Muscle of leg (tissue), 11 donors: ENCODE measurements around the gene LRRC58. TPM values are rescaled to one million over a fixed set of nuclear protein-coding genes. Genes with fewer than 3 reads are reported as not detected.
"Not testable (repeated sequence)": the region's sequence is repeated elsewhere in the genome, so short reads cannot be mapped to it uniquely, and the experiment has no call there.

ENCODE experiments used
- DNase-seq: peaks from one replicate; pipeline ENCODE4 v3.0.0; 2013
- H3K27ac ChIP-seq: one replicate; pipeline ENCODE4 v1.5.1; 2013; ENCODE audit warnings: mild to moderate bottlenecking, low read length, control low read depth
- H3K27me3 ChIP-seq: one replicate; pipeline ENCODE4 v1.6.1; 2013; ENCODE audit warnings: low read length; ENCODE audit not compliant: control insufficient read depth, insufficient read depth
- H3K36me3 ChIP-seq: one replicate; pipeline ENCODE4 v1.6.1; 2013; ENCODE audit warnings: low read length; ENCODE audit not compliant: control insufficient read depth, insufficient read depth
- H3K4me1 ChIP-seq: one replicate; pipeline ENCODE4 v1.6.1; 2013; ENCODE audit warnings: low read length; ENCODE audit not compliant: control insufficient read depth, insufficient read depth
- H3K4me3 ChIP-seq: one replicate; pipeline ENCODE4 v1.5.1; 2013; ENCODE audit warnings: low read length, control low read depth
- H3K9me3 ChIP-seq: replicated peaks from 2 replicates; pipeline ENCODE4 v1.6.1; 2013; ENCODE audit warnings: low read depth, low read length; ENCODE audit not compliant: control insufficient read depth
- WGBS: methylation state at CpG from one replicate; pipeline ENCODE4 v1.1.5; 2013; ENCODE audit warnings: missing lambda C conversion rate; ENCODE audit not compliant: insufficient coverage; 5-methylcytosine and 5-hydroxymethylcytosine counted together
- polyA plus RNA-seq, 8 donors: library from polyadenylated mRNA; unstranded; fragments of 120-200 nt; gene quantifications; one replicate each; pipeline versions ENCODE4 v1.2.1 to v1.2.3, GENCODE V29; 2013; ENCODE audit warnings: inconsistent platforms in 1 of 8, low replicate concordance in 1 of 8; ENCODE audit not compliant: insufficient read length in 8 of 8, insufficient read depth in 1 of 8
- total RNA-seq: library from RNA; stranded (reverse); fragments of 120-200 nt; gene quantifications from one replicate; pipeline ENCODE4 v1.2.4, GENCODE V29; 2013

Gene LRRC58
- total and polyA plus RNA-seq, 9 donors = 9.0 to 18.7 (median 13.8) TPM

GRCh38 chr3:120348065-120348990, 826 bp downstream of the LRRC58 start:
- peak; percentile 50 for DNase-seq
- 0% methylated on average over 34 of the region's 41 CpGs for WGBS

DNA sequence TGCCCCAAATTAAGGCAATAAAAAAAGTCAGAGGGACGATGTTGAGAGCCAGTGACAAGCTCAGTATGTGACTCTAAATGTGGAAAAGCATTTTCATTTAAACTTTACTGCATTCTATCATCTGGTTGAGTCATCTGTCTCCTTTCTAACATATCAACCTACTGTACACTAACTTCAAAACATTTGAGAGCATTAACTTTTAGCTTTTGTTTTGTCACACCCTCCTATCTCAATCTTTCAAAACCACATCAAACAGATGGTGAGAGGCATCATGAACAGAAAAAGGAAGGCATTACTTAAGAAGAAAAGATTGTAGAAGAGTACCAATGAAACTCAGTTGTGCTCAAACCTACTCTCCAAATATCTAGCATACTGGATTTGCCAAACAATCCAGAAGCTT, 4.8 kb downstream of the LRRC58 start:
- peaks cover 2% of the 10 kb centered on the region for H3K9me3 ChIP-seq
- H3K4me1 ChIP-seq = peaks cover 5% of the 10 kb centered on the region
- DNase-seq = no peak
- no peak overlapping the region for H3K4me3 ChIP-seq
- WGBS = no CpG with 5 or more reads among the region's 1 CpG
- H3K36me3 ChIP-seq = peaks cover 8% of the 10 kb centered on the region
- no peaks in the 10 kb centered on the region for H3K27me3 ChIP-seq
- no peak overlapping the region for H3K27ac ChIP-seq

More at GRCh38 chr3:120348065-120348990, 826 bp downstream of the LRRC58 start:
- Histone ChIP-seq H3K4me1 (peaks cover 5% of the 10 kb centered on the region), H3K27me3 (no peaks in the 10 kb centered on the region), H3K27ac (peak overlapping the region; percentile 85), H3K36me3 (no peaks in the 10 kb centered on the region), H3K9me3 (no peaks in the 10 kb centered on the region), H3K4me3 (peak overlapping the region; percentile 74)

GRCh38 chr3:120341658-120342346, 7.4 kb downstream of the LRRC58 start:
- Histone ChIP-seq H3K9me3 (peaks cover 11% of the 10 kb centered on the region), H3K36me3 (peaks cover 13% of the 10 kb centered on the region), H3K27ac (no peak overlapping the region), H3K4me1 (no peaks in the 10 kb centered on the region), H3K27me3 (no peaks in the 10 kb centered on the region), H3K4me3 (no peak overlapping the region)
- no peak for DNase-seq
- WGBS = 93% methylated on average over 6 of the region's 8 CpGs

DNA sequence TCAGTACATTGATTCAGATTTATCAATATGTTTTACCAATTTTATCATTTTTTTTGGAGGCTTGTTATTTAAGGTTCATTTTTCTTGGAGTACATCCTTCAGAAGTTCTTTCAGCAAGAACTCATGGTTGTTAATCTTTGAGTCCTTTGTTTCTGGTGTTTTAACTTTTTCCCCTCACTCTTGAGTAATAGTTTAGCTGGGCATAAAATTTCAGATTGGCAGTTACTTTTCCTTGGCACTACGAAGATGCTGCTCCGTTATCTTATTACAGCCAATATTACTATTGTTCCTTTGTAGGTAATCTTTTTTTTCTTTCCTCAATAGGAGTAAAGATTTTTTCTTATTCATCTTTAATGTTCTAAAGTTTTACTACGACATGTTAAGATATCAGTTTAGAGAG, 9.8 kb downstream of the LRRC58 start:
- no peaks in the 10 kb centered on the region for H3K27me3 ChIP-seq

DNA sequence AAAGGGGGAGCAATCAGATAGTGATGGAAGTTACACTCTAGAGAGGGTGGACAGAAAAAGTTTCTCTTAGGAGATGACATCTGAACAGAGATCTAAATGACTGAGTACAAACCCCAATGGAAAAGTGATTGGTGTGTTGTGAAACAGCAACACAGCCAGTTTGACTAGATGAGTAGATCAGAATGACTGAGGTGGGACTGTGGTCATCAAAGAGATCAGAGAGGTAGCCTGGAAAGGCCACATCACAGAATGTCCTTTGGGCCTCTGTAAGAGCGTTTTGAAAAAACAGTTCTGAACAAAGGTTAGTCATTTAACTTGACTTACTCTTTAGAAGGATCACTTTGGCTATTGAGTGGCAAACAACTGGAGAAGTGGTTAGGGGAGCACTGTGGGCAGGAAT, 10.6 kb downstream of the LRRC58 start:
- peaks cover 11% of the 10 kb centered on the region for H3K9me3 ChIP-seq
- no peaks in the 10 kb centered on the region for H3K4me1 ChIP-seq
- no peaks in the 10 kb centered on the region for H3K27me3 ChIP-seq
- no peak overlapping the region for H3K27ac ChIP-seq
- peaks cover 14% of the 10 kb centered on the region for H3K36me3 ChIP-seq
- H3K4me3 ChIP-seq = no peak overlapping the region
- WGBS = 100% methylated on average over 1 of the region's 1 CpG
- no peak for DNase-seq

More for the DNA sequence above, 9.8 kb downstream of the LRRC58 start:
- H3K9me3 ChIP-seq = peaks cover 11% of the 10 kb centered on the region
- no CpG with 5 or more reads among the region's 3 CpGs for WGBS
- H3K36me3 ChIP-seq = peaks cover 13% of the 10 kb centered on the region
- no peak overlapping the region for H3K4me3 ChIP-seq
- no peak for DNase-seq
- H3K27ac ChIP-seq = no peak overlapping the region
- no peaks in the 10 kb centered on the region for H3K4me1 ChIP-seq

DNA sequence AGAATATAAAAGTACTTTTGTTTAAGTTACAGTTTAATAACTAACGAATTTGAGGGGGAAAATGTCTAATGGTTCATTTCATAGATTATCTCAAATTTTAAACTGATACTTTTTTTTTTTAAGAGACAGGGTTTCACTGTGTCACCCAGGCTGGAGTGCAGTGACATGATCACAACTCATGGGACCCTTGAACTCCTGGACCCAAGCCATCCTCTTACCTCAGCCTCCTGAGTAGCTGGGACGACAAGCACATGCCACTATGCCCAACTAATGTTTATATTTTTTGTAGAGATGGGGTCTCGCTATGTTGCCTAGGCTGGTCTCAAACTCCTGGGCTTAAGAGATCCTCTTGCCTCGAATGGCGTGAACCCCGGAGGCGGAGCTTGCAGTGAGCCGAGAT, 16.5 kb downstream of the LRRC58 start:
- Histone ChIP-seq H3K4me1 (no peaks in the 10 kb centered on the region), H3K27me3 (no peaks in the 10 kb centered on the region), H3K36me3 (peaks cover 16% of the 10 kb centered on the region), H3K27ac (no peak overlapping the region), H3K4me3 (no peak overlapping the region), H3K9me3 (no peaks in the 10 kb centered on the region)
- DNase-seq = no peak
- 96% methylated on average over 4 of the region's 8 CpGs for WGBS

GRCh38 chr3:120331076-120331475, 18.1 kb downstream of the LRRC58 start:
- Histone ChIP-seq H3K9me3 (no peaks in the 10 kb centered on the region), H3K4me1 (no peaks in the 10 kb centered on the region), H3K27ac (no peak overlapping the region), H3K36me3 (peaks cover 16% of the 10 kb centered on the region), H3K27me3 (no peaks in the 10 kb centered on the region), H3K4me3 (no peak overlapping the region)
- no peak for DNase-seq
- no CpG with 5 or more reads among the region's 2 CpGs for WGBS

GRCh38 chr3:120326784-120327183, 22.4 kb downstream of the LRRC58 start:
- no peaks in the 10 kb centered on the region for H3K4me1 ChIP-seq
- H3K9me3 ChIP-seq = no peaks in the 10 kb centered on the region
- no peak for DNase-seq
- no CpG with 5 or more reads among the region's 2 CpGs for WGBS
- H3K4me3 ChIP-seq = no peak overlapping the region
- peaks cover 8% of the 10 kb centered on the region for H3K36me3 ChIP-seq
- no peak overlapping the region for H3K27ac ChIP-seq
- no peaks in the 10 kb centered on the region for H3K27me3 ChIP-seq

DNA sequence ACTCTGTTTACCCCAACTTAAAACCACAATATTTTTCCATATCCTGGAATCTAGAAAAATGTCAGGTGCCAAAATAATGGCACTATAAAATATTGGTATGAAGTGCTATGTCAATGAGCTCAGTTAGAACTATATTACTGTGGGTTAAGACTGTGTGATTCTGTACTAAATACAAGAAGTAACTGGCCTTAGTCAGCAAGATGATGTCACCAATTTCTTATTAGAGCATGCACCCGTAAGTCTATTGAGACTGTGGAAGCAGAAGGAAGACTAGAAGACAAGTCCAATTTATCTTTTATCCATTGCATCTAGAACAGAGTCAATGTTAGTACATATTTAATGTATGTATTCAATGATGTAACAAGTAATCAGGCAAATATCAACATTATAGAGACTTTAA, 25.0 kb downstream of the LRRC58 start:
- no CpG with 5 or more reads among the region's 1 CpG for WGBS
- DNase-seq = peak; percentile 16
- no peak overlapping the region for H3K27ac ChIP-seq

DNA sequence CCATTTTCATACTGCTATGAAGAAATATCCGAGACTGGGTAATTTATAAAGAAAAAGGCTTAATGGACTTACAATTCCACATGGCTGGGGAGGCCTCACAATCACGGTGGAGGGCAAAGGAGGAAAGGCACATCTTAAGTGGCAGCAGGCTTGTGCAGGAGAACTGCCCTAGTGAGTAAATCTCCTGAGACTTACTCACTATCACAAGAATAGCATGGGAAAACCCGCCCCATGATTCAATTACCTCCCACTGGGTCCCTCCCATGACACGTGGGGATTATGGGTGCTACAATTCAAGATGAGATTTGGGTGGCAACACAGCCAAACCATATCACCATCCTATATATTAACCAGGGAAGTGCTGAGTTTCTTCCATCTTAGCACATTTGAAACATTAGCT, 25.4 kb downstream of the LRRC58 start:
- H3K27ac ChIP-seq, H3K27me3 ChIP-seq, DNase-seq, H3K4me1 ChIP-seq, H3K36me3 ChIP-seq, H3K4me3 ChIP-seq, H3K9me3 ChIP-seq: not testable (repeated sequence)
- no CpG with 5 or more reads among the region's 4 CpGs for WGBS

More for the DNA sequence above, 25.0 kb downstream of the LRRC58 start:
- peaks cover 5% of the 10 kb centered on the region for H3K36me3 ChIP-seq
- no peaks in the 10 kb centered on the region for H3K4me1 ChIP-seq
- H3K9me3 ChIP-seq = peaks cover 4% of the 10 kb centered on the region
- no peaks in the 10 kb centered on the region for H3K27me3 ChIP-seq
- H3K4me3 ChIP-seq = no peak overlapping the region
